PC-9 (cell line): ENCODE data around the gene BRD3OS.

ENCODE experiments used
- CTCF ChIP-seq: fragments of 200-600 bp; sonication (generic); conservative IDR thresholded peaks from 2 replicates; pipeline ENCODE4 v1.6.1; 2017; ENCODE audit warnings: mixed run types, antibody characterized with exemption, mild to moderate bottlenecking, moderate library complexity
- EZH2 ChIP-seq: fragments of 200-600 bp; sonication (generic); IDR thresholded peaks from 2 replicates; pipeline ENCODE4 v1.8.0; 2017; ENCODE audit warnings: antibody characterized with exemption, low read depth

GRCh38 chr9:134041649-134041962 is 16.3 kb downstream of the BRD3OS start:
- TF ChIP-seq CTCF (no peak), EZH2 (no peak)
